Activated T-cell treated with anti-CD3 and anti-CD28 coated beads, Interleukin-2, amount 50 U/mL, for 72 hours (primary cell): ENCODE results near the gene PAFAH1B1. TPM values are rescaled to one million over a fixed set of nuclear protein-coding genes. Genes with fewer than 3 reads are reported as not detected.

Source experiments
- ATAC-seq, 2 donors: fragments of 150-1000 bp; cut with Tn5 transposase; replicated peaks in 1 of 2; 2 replicates each; pipeline ENCODE4 v1.10.0; 2021; ENCODE audit warnings: moderate library complexity in 2 of 2, mild to moderate bottlenecking in 1 of 2
- DNase-seq, 2 donors: peaks; one replicate each; pipeline ENCODE4 v3.0.0; 2021 to 2022; ENCODE audit warnings: mixed read lengths in 1 of 2
- H3K27ac Mint-ChIP-seq: one replicate; pipeline ENCODE4 v1.8.0; 2022; ENCODE audit warnings: mild to moderate bottlenecking, moderate library complexity, mixed read lengths
- H3K27me3 Mint-ChIP-seq: one replicate; pipeline ENCODE4 v1.8.0; 2022; ENCODE audit warnings: low read depth, mixed read lengths
- H3K36me3 Mint-ChIP-seq, 2 donors: one replicate each; pipeline ENCODE4 v1.8.0; 2022; ENCODE audit warnings: mixed read lengths in 2 of 2, mild to moderate bottlenecking in 1 of 2; ENCODE audit not compliant: insufficient read depth in 2 of 2
- H3K4me1 Mint-ChIP-seq: one replicate; pipeline ENCODE4 v1.8.0; 2022; ENCODE audit warnings: low read depth, mixed read lengths
- H3K4me3 Mint-ChIP-seq, 2 donors: one replicate each; pipeline ENCODE4 v1.8.0; 2022; ENCODE audit warnings: mild to moderate bottlenecking in 2 of 2, mixed read lengths in 2 of 2, moderate library complexity in 2 of 2
- H3K9me3 Mint-ChIP-seq, 2 donors: one replicate each; pipeline ENCODE4 v1.8.0; 2022; ENCODE audit warnings: mixed read lengths in 2 of 2
- total RNA-seq, 2 donors: library from RNA; stranded (reverse); gene quantifications; one replicate each; pipeline ENCODE4 v1.2.3, GENCODE V29; 2022

PAFAH1B1 gene
- total RNA-seq, 2 donors from 2014 or later, result 211 to 218 TPM

DNA sequence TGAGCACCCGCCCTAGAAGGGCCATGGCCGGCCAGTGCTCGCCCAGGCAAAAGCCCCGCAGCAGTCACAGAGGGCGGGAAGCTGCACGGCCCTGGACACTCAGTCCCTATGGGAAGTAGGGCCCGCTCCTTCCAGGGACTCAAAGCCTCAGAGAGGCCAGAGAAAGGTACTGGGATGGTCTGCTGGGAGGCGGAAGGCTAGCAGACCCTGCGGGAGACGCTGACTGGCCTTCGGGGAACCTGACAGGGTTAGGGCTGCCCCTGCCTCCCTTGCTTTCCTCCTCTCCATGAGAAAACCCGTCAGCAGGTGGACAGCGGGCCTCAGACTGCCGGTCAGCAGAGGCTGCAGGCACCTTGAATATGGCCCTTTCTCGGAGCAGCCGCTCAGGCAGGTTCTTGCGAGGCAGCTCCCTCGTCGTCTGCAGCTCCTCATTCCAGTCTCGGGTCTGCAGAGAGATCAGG is 106.6 kb downstream of the PAFAH1B1 start:
- no peaks in the 10 kb centered on the region for H3K9me3 Mint-ChIP-seq
- H3K4me1 Mint-ChIP-seq, result peaks cover 3% of the 10 kb centered on the region

DNA sequence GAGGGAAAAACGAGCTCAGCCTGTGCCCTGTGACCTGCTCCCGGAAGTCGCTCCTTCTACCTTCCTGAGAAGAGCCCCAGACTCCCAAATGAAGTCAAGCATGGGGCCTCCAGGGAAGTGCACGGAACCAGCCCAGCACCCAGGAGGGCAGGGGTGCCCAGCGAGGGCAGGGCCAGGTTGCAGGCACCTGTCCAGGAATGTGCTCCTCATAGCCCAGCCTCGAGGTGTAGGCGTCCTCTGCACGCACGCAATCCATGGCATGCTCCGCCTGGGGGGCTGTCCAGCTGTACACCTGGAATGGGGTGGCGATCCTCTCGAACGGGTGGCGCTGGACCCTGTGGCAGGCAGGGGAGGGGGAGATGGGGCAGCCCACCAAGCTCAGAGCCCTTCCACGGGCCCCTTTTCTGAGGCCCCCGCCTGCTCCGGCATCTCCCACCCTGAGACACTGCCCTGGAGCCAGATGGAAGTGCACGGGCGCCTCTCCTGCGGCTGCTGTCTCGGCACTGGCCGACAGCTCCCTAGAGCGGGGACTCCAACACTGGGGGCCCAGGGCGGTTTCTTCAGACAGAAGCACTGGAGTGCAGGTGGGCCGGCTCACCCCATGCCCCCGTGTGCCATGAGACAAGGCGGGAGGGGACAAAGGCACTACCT is 107.2 kb downstream of the PAFAH1B1 start:
- H3K4me1 Mint-ChIP-seq, result peaks cover 8% of the 10 kb centered on the region
- no peaks in the 10 kb centered on the region for H3K9me3 Mint-ChIP-seq
- no peak overlapping the region for H3K27ac Mint-ChIP-seq
- H3K27me3 Mint-ChIP-seq, result no peaks in the 10 kb centered on the region
- DNase-seq (no peak), ATAC-seq (no peak)
- peaks cover 0 to 7% of the 10 kb centered on the region in 2 donors for H3K36me3 Mint-ChIP-seq
- no peak overlapping the region for H3K4me3 Mint-ChIP-seq

More for the DNA sequence above, 106.6 kb downstream of the PAFAH1B1 start:
- DNase-seq, result no peak
- Mint-ChIP-seq H3K4me3 (no peak overlapping the region), H3K27ac (no peak overlapping the region), H3K36me3 (peaks cover 0 to 4% of the 10 kb centered on the region in 2 donors), H3K27me3 (no peaks in the 10 kb centered on the region)
- no peak for ATAC-seq

DNA sequence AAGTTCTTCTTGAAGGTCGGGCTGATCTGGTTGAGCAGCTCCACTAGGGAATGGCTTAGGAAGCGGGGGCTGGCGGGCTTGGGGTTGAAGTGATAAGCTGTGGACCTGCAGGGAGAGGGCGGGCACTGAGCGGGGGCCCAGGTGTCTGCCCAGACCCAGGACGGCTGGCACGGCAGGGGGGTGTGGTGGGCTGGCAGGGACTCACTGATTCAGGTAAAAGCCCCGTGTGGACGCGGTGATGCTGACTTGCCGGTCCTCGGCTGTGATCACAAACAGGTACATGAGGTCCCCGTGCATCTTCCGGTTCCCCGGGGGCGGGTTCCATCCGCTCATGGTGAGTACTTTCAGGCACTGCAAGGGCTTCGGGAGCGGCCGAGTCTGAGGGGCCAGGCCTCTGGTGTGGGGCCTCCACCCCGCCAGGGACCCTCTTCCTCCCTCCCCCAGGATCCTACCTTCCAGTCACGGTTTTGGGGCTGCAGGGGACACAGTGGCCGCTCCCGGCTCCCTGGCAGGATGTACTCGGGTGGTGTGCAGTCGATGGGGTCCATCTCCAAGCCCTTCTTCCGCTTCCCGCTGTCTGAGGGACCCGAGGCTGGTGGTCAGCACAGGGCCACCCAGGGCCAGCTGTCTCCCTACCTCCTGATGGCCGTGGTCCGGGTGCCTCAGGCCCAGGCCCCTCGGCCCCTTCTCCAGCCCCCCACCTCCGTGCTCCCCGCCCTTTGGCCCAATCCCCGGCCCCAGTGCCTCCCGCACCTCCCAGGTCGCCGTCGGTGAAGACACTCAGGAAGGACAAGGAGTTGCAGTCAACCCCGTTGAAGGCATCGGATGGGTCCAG is 107.9 kb downstream of the PAFAH1B1 start:
- Mint-ChIP-seq H3K9me3 (no peaks in the 10 kb centered on the region), H3K27me3 (no peaks in the 10 kb centered on the region), H3K27ac (no peak overlapping the region), H3K4me1 (peaks cover 11% of the 10 kb centered on the region), H3K4me3 (no peak overlapping the region), H3K36me3 (peaks cover 0 to 8% of the 10 kb centered on the region in 2 donors)
- no peak for ATAC-seq
- no peak for DNase-seq

DNA sequence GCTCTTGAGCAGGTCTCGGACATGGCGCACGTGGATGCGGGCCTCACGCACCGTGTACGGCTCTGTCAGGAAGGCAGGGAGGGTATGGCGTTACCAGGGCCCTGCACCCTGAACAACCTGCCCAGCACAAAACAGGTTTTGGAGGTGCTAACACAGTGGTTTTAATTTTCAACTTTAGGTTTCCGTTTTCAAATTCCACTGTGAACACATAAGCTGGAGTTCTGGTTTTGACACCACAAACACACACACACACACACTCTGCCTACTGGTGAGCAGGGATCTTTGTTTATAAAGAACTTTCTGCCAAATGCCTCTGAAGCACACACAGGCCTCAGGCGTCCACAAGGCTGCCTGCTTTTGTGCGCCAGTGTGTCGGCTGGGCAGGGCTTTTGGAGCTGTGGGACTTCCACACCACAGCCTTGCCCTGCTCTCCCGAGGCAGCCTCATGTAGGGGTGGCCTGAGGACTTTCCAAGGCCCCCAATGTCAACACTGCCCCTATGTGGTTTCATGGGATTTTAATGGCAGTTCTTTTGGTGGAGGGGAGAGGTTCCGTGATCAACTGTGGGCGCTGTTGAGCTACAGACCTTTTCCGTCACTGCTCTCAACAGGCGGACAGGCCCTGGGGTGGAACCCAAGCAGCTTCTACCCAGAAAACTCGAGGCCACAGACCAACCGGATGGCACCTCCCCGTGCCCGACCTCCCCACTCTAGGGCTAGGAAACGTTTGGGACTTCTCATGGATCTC is 108.7 kb downstream of the PAFAH1B1 start:
- peaks cover 11% of the 10 kb centered on the region for H3K4me1 Mint-ChIP-seq
- no peak overlapping the region for H3K27ac Mint-ChIP-seq
- no peaks in the 10 kb centered on the region for H3K27me3 Mint-ChIP-seq
- DNase-seq (no peak), ATAC-seq (no peak)
- H3K9me3 Mint-ChIP-seq, result no peaks in the 10 kb centered on the region
- peaks cover 0 to 8% of the 10 kb centered on the region in 2 donors for H3K36me3 Mint-ChIP-seq
- no peak overlapping the region for H3K4me3 Mint-ChIP-seq

DNA sequence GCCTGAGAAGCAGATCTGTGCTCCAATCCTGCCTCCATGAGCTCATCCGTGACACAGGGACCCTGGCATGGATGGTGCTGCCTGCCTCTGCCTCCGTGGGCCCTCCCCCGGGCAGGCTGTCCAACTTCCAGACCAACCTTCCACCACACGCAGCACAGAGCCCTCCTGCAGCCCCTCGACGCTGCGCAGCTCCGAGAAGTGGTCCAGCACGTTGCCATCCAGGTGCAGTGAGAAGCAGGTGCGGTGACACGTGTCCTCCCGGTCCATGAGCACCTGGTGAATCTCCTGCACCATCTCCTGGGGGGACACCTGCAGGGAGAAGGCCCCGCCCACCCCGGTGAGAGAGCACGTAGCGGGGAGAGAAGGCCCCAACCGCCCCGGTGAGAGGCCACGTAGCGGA is 109.7 kb downstream of the PAFAH1B1 start:
- Mint-ChIP-seq H3K9me3 (no peaks in the 10 kb centered on the region), H3K27me3 (no peaks in the 10 kb centered on the region), H3K27ac (no peak overlapping the region), H3K4me3 (no peak overlapping the region), H3K4me1 (peaks cover 11% of the 10 kb centered on the region), H3K36me3 (peaks cover 0 to 8% of the 10 kb centered on the region in 2 donors)
- ATAC-seq (no peak), DNase-seq (no peak)

DNA sequence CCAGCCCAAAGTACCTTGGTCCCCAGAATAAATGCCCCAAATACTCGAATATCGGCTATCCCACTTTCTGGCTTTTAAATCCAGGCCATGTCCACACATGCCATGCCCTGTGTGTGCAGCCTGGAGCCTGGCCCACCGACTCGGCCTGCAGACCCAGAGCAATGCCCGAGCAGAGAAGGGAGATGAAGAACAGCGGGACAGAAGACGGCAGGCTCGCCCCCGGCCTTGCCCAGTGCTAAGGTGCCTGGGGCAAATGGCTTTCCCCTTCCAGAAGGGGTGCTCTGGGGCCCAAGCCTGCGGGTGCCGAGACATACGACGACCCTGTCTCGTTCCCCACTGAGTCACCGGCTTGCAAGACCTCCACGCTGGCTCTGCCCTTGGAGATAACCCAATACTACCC is 110.2 kb downstream of the PAFAH1B1 start:
- no peak overlapping the region for H3K27ac Mint-ChIP-seq

DNA sequence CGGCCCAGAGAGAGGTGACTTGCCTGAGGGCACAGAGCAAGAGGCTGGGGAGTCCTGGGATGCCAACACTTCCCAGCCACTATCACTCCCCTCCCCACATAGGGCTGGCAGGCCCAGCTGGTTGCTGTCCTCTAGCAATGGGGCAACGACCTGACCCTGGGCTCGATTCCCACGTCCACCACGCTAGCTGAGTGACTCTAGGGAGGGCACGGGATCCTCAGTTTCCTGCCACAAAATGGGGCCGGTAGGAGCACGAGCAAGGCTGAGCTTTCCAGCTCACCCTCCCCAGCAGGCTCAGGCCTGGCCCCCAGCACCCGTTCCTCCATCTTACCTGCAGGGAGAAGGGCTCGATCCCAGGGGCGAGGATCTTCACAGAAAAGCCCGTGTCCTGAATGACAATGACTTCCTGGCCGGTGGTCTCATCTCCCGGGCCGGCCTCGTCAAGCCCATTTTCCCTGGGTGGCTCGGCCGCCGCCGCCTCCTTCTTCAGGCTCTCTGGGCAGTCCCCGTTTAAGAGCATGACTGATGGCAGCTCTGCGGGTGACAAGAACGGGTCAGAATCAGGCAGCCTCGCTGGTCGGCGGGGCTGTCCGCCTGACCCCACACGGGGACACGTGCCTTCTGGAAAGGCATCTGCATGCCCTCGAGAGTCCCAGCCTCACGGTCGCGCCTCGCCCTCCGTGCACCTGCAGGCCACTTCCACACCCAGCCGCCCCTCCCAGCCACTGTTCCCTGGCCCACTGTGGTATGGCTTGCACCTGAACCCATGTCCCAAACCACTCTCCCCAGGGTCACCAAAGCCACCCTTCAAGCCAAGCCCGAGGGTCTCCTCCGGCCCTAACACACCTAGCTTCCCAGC is 110.8 kb downstream of the PAFAH1B1 start:
- Mint-ChIP-seq H3K9me3 (no peaks in the 10 kb centered on the region), H3K4me3 (no peak overlapping the region), H3K27ac (no peak overlapping the region), H3K36me3 (peaks cover 0 to 8% of the 10 kb centered on the region in 2 donors), H3K4me1 (peaks cover 18% of the 10 kb centered on the region), H3K27me3 (no peaks in the 10 kb centered on the region)
- ATAC-seq (no peak), DNase-seq (no peak)

More for the DNA sequence above, 110.2 kb downstream of the PAFAH1B1 start:
- Mint-ChIP-seq H3K27me3 (no peaks in the 10 kb centered on the region), H3K36me3 (peaks cover 0 to 8% of the 10 kb centered on the region in 2 donors), H3K4me1 (peaks cover 12% of the 10 kb centered on the region), H3K4me3 (no peak overlapping the region), H3K9me3 (no peaks in the 10 kb centered on the region)
- DNase-seq (no peak), ATAC-seq (no peak)

DNA sequence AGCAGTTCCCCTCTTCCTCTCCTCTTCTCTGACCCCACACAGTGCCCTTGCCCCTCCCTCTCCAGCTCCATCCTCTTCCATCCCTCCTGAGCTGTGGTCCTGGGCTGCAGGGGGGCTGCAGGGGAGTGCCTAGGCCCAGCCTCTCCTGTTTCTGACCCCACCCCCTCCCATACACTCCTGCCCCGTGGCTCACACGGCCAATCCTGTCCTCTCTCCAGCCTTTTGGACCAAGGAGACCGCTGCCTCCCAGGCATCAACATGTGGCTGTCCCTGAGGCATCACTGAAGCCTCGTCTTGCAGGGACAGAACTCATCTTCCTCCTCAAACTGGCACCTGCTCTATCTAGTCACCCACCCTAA is 111.4 kb downstream of the PAFAH1B1 start:
- Mint-ChIP-seq H3K9me3 (no peaks in the 10 kb centered on the region), H3K4me1 (peaks cover 24% of the 10 kb centered on the region), H3K27ac (no peak overlapping the region), H3K36me3 (peaks cover 0 to 8% of the 10 kb centered on the region in 2 donors), H3K4me3 (no peak overlapping the region), H3K27me3 (no peaks in the 10 kb centered on the region)
- ATAC-seq (no peak), DNase-seq (no peak)

DNA sequence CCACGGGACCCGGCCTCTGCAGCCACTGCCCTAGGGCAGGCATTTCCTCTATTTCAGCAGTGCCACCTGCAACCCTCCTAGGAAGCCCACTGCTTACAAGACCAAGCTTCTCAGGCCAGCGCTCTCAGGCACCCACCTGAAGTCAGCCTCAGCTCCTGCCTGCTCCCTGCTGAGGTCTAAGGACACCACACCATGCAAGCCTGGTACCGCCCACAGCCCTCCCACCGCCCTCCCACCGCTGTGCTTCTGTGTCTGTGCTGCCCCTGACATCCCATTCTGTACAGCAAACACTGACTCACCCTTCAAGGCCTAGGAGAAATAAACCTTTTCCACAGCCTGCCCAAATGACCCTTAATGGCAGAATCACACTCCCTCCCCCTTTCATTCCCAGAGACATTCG is 111.8 kb downstream of the PAFAH1B1 start:
- DNase-seq (no peak), ATAC-seq (no peak)
- Mint-ChIP-seq H3K4me1 (peaks cover 28% of the 10 kb centered on the region), H3K27ac (no peak overlapping the region), H3K9me3 (no peaks in the 10 kb centered on the region), H3K4me3 (no peak overlapping the region), H3K27me3 (no peaks in the 10 kb centered on the region), H3K36me3 (peaks cover 0 to 8% of the 10 kb centered on the region in 2 donors)

DNA sequence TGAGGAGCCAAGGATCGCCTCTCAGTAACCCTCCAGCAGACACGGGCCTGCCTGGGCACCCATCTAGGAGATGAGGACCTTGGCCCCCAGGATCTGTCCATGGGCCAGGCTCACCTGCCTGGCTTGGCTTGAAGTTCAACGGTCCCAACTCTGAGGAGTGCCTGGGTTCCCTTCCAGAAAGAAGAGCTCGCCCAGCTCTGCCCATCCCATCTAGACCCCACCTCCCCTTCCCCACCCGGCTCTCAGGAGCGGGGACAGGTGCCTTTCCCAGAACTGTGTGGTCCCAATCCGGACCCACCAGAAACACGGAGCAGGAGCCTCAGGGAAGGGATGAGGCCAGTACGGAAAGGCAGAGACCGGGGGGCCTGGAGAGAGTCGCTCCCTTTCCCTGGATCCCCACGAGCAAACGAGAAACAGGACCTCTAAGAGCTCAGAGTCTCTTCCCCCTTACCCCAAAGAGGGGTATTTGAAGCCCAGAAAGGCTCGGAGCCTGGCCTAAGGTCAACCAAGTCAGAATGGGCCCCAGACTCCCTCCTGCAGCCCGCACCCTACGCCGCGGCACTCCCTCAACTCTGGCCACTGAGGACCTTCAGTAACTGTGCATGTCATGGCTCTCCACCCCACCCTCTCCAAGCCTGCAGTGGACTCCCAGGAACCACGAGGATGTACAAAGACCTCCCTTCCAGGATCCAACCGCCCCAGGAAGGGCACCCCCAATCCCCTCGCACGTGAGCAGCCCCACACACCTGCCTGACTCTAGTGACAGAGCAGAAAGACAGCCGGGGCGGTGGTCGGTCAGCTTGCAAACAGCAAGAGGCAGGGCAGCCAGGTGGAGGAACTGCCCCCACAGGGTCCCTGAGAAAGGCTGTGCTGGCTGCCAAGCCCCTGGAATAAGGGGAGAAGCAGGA is 112.7 kb downstream of the PAFAH1B1 start:
- no peak for DNase-seq

DNA sequence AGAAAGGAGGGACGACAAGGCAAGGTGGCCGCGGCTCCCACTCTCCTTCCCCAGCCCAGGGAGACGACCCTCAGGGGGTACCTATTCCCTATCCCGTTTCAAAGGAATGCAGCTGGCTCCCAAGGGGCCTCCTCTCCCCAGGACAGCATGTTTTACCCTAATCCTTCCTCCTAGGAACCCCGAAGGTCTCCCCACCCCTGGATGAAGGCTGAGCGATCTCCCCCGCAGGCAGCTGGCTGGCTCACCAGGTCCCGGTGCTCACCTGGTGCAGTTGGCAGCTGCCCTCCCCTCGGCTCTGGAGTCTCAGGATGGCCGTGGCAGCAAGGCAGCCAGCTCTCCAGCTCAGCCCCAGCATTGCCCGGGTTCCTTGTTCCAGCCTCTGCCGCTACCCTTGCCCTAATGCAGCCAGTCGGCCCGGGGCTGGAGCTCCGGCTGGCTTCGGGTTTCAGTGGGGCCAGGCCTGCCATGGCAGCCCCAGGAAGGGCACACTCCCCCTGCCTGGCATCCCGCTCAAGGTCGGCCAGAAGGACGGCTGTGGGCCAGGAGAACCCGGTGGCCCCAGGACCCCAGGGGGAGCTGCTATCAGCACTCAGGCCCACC is 113.6 kb downstream of the PAFAH1B1 start:
- DNase-seq, result no peak
- Mint-ChIP-seq H3K27ac (no peak overlapping the region), H3K4me3 (no peak overlapping the region), H3K4me1 (peaks cover 35% of the 10 kb centered on the region), H3K36me3 (peaks cover 0 to 8% of the 10 kb centered on the region in 2 donors), H3K9me3 (no peaks in the 10 kb centered on the region), H3K27me3 (no peaks in the 10 kb centered on the region)
- no peak for ATAC-seq

More for the DNA sequence above, 112.7 kb downstream of the PAFAH1B1 start:
- no peak overlapping the region for H3K4me3 Mint-ChIP-seq
- no peaks in the 10 kb centered on the region for H3K9me3 Mint-ChIP-seq
- ATAC-seq, result no peak
- H3K4me1 Mint-ChIP-seq, result peaks cover 34% of the 10 kb centered on the region
- peaks cover 0 to 8% of the 10 kb centered on the region in 2 donors for H3K36me3 Mint-ChIP-seq
- no peaks in the 10 kb centered on the region for H3K27me3 Mint-ChIP-seq
- H3K27ac Mint-ChIP-seq, result peak overlapping the region; percentile 79
